ENCODE measurements around the gene C11orf91.
"Not testable (repeated sequence)": the region's sequence is repeated elsewhere in the genome, so short reads cannot be mapped to it uniquely, and the experiment has no call there.

- TF ChIP-seq POLR2A, CTCF (IDR thresholded peaks at IDR 0.05): not testable (repeated sequence)
Measured at GRCh38 chr11:33727539-33727938, 26.9 kb upstream of the C11orf91 start.
